GM10847 (cell line): ENCODE measurements around the gene PEAK1.

Experiments used
- POLR2A ChIP-seq: IDR thresholded peaks from 2 replicates; pipeline ENCODE4 v1.6.1; 2011; ENCODE audit not compliant: insufficient read length; ENCODE audit errors: extremely low read depth

Gene PEAK1

GRCh38 chr15:77066971-77067690, 352.8 kb downstream of the PEAK1 start:
- TF ChIP-seq POLR2A: no peak

- no peak for TF ChIP-seq POLR2A
Observed at GRCh38 chr15:77064539-77065308, 355.2 kb downstream of the PEAK1 start.

- no peak for TF ChIP-seq POLR2A
Observed at GRCh38 chr15:77064063-77064462, 355.8 kb downstream of the PEAK1 start.

- TF ChIP-seq POLR2A: no peak
Observed at GRCh38 chr15:77063249-77063648, 356.7 kb downstream of the PEAK1 start.

- no peak for TF ChIP-seq POLR2A
Observed at GRCh38 chr15:77060546-77060945, 359.4 kb downstream of the PEAK1 start.

GRCh38 chr15:77059786-77060361, 360.0 kb downstream of the PEAK1 start:
- TF ChIP-seq POLR2A: no peak

GRCh38 chr15:77058468-77058867, 361.4 kb downstream of the PEAK1 start:
- no peak for TF ChIP-seq POLR2A

- no peak for TF ChIP-seq POLR2A
Observed at GRCh38 chr15:77057685-77058084, 362.2 kb downstream of the PEAK1 start.

GRCh38 chr15:77057072-77057471, 362.8 kb downstream of the PEAK1 start:
- no peak for TF ChIP-seq POLR2A

GRCh38 chr15:77053709-77054108, 366.2 kb downstream of the PEAK1 start:
- TF ChIP-seq POLR2A: no peak

GRCh38 chr15:77052556-77052955, 367.3 kb downstream of the PEAK1 start:
- no peak for TF ChIP-seq POLR2A
